GM18861 (cell line): ENCODE results near the gene THRA.

Experiments used
- ATAC-seq: cut with Tn5 transposase; IDR thresholded peaks from one replicate; pipeline ENCODE4 v1.9.1; 2021; ENCODE audit not compliant: unreplicated experiment

THRA gene

DNA sequence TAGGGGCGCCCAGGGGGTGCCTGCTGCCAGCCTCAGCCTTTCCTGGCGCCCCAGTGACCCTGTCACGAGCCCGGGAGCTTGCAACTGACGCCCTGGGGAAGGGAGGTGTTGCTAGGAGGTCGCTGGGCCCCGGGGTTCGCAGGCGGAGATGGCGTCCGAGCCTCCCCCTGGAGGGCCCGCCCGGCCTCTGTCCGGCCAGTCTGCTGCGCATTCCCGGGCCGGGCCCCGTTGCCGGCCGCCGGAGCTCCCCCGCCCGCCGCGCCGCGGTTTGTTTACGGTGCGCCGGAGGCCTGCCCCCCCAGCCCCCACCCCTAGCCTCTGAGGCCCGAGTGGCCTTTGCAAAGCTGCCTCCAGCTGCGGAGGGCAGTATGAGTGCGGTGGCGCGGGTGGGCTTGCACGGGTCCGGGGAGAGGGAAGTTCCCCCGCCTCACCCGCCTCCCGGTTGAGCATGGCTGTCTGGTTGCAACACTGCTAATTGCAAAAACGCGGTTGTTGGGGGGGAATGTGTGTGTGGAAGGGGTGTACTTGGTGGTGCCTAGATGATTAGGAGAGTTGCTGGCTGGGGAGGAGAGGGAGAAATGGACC is 514 bp downstream of the THRA start:
- no peak for ATAC-seq

DNA sequence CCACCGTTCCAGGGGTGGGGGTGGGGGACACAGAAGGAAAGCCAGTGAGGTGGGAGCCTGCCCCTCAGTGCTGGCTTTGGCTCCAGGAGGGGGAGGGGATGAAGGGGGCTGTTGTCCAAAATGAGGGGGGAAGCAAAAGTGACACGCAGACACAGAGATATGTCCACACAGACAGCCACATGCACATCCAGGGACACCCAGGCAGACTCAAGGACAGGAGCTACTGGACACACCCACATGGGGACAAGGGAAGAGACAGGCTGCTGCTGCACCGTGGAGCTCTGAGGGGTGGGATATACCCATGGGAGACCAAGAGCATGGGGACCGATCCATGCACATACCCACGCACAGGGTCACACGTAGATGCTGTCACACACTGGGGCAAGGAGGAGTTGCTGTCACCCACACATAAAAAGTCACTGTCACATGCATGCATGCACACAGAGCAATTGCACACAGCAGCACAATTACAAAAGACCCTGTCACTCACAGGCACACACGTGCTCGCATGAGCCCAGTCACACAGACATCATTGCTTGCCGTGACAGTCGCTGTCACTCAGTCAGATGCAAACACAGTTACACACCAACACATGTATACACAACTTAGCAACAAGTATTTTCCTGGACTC is 1.3 kb downstream of the THRA start:
- no peak for ATAC-seq

DNA sequence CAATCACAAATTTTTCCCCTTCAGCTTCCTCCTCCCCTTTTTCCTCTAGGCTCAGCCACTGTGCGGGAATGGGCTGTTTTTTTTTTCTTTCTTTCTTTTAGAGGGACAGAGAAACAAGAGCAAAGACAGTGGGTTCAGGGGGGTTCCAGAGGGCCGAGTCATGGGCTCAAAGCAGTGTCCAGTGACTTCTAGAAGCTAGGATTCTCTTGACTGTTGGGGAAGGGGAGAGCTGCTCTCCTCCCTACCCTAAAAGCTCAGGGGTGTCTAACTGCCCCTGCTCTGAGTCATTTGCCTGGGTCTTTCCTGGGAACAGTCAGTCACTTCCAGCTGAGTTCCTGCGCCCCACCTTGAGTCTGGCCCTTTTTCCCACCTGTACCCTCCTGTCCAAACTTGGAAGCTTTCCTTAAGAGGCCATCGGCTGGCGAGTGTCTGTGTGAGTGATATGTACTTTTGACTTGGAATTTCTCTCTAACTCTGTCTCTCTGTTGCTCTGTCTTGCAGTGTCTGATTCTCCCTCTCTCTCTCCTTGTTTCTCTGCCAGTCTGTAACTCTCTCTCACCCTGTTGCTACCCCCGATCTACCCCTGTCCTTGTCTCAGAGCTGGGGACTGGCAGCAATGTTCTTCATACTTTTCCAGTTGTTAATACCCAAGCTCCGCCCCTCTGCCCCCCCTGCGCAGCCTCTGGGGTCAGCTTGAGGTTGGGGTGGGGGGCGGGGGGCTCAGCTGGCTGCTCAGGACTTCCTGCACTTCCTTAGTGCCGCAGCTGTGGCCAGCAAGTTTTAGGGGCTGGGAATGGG is 2.4 kb downstream of the THRA start:
- ATAC-seq, result no peak

DNA sequence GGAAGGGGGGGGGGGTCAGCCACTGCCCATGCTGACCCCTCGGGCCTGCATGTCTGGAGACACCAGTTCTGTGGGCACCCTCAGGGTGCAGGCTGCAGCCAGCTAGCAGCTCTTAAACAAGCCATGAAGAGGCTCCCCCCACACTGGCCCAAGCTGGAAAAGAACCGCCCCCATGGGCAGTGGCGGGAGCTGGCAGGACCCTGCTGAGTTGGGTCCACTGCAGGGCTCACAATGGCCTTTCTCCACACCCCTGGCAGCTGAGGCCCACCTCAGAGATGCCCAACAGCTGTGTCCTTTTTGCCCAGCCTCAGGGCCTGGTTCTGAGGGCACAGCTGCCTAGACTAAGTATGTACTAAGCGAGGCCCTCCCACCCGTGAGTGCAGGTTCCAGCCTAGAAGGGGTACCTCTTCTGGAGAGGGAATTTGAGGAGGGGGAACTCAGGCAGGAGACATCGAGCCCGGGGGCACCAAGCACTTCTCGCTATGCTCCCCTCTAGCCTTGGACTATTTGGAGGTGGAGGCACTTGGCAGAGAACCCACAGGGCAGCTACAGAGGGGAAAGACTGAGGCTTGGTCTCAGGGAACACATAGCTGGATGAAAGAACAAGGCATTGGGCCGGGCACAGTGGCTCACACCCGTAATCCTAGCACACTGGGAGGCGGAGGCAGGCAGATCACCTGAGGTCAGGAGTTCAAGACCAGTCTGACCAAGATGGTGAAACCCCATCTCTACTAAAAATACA is 3.2 kb downstream of the THRA start:
- no peak for ATAC-seq

DNA sequence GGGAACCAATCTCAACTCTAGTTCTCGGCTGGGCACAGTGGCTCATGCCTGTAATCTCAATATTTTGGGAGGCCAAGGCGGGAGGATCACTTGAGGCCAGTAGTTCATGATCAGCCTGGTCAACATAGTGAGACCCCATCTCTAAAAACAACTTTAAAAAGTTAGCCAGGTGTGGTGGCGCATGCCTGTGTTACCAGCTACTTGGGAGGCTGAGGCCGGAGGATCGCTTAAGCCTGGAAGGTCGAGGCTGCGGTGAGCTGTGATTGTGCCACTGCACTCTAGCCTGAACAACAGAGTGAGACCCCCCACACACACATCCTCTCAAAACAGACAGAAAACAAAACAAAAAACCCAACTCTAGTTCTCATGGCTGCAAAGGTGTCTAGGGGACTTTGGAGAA is 4.9 kb downstream of the THRA start:
- ATAC-seq, result no peak

DNA sequence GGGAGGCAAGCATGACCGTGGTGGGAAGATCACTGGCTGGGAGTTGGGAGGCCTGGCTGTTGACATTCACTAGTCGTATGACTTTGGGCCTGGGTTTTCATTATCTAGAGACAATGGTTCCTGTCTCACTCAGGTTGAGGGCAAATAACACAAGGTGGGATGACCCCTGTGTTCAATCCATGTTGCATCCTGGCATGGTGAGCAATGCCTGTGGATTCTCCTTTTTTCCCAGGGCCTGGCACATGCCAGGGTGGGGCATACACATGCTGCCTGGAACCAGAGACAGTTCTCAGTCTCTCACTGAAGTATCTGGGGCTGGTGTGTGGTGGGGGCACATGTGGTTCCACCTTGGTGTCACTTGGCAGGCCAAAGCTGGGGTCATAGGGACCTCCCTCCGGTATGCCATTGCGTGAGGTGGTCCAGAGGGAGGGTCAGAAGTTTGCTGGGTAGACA is 5.4 kb downstream of the THRA start:
- ATAC-seq, result no peak

DNA sequence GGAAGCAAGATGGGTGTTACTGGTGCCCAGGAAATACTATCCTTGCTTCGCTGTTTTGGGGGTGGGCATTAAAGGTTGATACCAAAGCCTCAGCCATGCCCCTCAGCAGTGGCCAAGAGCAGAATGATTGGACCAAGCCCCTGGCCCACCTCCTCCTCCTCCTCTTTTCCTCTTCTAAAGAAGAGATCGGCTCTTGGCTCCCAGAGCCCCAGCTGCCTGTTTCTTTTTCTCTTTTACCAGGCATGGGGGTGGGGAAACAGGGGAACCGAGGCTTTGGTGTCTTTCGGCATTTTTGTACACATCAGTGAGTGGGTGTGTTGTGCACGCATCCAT is 5.8 kb downstream of the THRA start:
- no peak for ATAC-seq

DNA sequence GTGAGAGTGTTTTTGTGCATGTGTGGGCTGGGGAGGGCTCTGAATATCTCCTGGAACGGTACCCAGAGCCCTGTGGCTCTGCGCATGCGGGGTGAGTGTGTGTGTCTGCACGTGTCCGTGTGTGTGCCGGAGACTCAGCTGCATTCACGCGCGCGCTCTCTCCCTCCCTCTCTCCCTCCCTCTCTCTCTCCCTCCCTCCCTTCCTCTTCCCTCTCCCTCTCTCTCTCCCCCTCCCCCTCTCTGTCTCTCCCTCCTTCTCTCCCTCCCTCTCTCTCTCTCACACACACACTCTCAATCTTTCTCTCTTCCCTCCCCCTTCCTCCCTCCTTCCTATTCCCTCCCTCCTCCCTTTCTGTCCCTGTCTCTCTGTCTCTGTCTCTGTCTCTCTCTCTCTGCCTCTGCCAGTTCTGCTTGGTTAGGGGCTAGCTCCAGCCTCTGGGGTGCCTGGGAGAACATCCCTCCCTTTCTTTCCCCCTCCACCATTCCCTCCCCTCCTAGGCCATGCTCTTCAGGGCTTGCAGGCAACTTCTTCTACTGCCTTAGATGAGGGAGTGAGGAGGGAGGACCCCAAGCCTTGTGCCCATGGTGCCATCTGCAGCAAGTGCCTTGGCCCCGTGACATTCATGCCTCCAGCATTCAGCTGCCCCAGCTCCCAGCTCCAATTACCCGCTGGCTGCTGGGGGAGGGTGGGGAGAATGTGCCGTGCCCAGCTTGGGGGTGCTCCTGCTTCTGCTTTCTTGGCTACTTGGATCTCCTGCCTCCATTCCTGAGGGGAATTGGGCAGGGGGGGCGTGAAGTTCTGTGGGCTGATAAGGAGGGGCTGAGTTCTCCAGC is 6.4 kb downstream of the THRA start:
- ATAC-seq, result no peak

DNA sequence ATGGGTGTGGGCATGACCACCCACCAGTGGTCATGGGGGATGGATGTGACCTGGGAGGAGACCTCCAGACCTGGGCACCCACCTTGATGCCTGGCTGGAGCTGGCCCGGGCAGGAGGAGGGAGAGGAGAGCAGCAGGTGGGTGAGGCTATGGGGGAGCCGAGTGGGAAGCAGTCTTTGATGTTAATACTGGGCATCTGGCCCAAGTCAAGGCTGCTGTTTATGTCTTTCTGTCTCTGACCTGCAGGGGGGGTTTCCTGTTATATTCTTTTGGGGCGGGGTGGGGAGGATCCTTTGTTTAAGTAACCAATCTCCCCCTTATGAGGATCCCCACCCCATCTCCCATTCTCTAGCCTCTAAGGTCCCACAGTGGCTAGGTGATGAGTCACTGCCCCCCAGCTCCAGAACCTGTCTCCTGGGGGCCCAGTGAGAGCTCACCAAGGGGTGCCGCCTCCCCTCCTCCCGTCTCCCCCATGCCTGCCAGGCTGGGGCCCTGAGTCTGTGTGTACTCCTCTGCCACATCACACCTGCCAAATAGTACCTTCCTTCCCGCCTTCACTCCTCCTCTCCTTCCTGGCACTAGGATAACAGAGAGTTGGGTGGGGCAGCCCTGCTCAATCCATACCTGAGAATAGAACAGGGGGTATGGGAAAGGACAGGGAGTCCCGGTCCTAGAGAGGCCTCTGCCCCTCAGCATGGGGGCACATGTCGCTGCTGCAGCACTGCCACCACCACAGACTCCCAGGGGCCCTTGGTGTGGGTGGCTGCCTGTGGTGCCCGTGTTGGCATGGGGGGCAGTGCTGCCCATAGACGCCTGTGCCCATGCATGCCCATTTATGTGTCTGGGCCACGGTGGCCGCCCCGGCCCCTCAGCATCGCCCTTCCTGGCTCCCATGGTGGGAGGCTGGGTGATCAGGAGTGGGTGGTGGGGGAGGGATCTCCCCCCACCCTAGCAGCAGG is 7.3 kb downstream of the THRA start:
- ATAC-seq, result no peak

DNA sequence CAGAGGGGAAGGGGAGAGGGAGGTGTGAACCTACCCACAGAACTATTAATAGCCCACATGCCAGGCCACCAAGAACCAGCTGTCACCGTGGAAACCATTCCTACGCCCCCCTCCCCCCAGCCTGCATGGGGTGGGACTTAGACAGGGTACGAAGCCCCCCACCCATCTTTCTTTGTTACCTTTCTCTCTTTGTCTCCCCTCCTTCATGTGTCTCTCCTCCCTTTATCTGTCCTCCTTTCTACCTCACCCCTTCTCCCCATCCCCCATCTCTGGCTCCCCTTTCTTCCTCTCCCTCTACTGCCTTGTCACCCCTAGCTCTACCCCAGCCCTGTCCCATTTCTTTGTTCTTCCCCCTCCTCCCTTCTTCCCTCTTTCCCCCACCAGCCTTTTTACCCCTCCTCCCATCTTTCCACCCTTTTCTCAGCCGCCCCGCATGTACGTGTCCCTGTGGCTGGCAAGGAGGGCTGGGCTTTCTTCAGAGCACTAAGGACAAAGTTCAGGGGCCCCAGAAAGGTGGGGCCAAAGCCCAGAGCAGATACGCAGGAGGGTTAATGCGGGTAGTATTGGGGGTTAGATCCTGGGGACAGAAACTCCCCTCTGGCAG is 8.0 kb downstream of the THRA start:
- ATAC-seq, result no peak

DNA sequence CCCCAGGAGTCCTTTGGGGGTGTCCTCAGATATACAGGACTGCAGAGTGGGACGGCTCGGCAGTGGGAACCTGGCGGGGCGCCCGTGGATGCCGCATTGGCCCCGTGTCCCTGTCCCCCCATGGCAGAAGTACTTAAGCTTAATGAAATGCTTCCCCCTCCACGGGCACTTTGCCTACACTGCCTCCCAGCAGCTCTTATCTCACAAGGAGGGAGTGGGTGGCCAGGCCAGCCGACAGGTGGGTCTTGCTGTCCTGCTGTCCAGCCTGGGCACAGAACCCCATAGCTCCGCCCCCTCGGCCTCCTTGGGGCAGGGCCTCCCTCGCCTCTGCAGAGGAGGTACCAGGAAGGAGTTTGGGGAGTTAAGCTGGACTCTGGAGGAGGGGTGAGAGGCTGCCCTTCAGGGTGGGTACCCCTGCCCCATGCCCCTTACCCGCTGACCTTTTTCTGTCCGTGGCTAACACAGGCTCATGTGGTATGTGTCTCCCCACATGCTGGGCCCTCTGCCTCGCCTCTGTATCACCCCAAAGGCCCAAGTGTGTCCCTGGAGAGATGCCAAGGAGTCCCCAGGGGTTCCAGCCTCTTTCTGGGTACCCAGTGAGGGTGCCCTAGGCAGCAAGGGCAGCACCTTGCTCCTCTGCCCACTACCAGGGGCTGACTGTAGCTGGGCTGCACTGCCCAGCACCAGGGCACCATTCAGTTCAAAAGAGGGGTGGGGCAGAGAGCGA is 8.7 kb downstream of the THRA start:
- ATAC-seq, result no peak

DNA sequence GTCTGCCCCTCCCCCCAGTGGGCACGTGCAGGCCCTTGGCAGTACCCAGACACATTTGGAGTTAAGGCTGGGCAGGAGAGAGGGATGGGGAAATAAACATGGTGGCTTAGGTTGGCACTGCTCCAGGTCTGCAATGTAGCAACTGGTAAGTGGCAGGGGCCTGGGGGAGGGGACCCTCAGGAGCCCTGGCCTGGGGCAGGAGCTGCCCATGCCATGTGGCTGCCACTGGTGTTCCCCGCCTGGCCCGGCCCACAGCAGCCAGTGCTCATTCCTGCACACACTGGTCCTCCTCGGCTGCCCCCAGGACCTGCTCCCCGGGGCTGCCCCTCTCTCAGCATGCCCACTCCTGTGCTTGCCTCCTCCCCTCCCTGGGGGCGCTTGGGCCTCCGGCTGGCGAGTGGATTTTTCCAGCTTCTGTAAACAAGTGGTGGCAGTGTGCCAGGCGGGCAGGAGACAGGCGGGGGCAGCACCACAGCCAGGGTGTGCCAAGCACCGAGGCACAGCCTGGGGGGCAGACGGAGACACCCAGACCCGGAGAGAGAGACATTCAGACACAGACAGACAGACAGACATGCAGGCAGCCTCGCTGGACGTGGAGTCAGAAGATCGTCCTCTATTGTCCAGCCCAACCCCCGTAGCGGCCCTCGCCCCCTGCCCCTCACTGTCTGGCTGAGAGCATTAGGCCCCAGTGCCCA is 9.4 kb downstream of the THRA start:
- ATAC-seq, result no peak

DNA sequence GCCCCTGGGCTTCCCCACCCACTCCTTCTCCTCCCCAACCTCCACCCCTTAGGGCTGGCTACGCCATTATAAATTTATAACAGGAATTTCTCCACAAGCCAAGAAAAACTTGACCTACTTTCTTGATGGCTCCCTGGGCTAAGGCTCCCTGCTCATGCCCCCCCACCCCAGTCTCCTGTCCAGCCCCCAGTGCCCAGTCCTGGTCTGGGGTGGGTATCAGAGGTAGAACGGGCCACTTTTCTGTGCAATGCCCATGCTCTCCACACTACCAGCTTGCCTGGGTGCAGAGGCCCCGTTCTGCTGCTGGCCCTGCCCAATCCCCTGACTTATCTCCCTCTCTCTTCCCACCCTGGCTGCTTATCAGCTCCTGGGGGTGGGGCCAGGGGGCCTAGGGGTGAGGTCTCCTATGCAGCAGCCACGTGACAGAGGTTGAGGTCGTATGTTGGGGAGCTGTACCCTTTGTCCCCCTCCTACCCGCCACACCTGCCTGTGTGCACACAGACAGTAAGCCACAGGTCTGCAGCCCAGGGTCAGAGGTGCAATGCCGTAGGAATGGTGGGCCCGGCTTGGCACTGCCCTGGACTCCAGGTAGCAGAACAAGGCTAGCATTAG is 10.1 kb downstream of the THRA start:
- no peak for ATAC-seq

DNA sequence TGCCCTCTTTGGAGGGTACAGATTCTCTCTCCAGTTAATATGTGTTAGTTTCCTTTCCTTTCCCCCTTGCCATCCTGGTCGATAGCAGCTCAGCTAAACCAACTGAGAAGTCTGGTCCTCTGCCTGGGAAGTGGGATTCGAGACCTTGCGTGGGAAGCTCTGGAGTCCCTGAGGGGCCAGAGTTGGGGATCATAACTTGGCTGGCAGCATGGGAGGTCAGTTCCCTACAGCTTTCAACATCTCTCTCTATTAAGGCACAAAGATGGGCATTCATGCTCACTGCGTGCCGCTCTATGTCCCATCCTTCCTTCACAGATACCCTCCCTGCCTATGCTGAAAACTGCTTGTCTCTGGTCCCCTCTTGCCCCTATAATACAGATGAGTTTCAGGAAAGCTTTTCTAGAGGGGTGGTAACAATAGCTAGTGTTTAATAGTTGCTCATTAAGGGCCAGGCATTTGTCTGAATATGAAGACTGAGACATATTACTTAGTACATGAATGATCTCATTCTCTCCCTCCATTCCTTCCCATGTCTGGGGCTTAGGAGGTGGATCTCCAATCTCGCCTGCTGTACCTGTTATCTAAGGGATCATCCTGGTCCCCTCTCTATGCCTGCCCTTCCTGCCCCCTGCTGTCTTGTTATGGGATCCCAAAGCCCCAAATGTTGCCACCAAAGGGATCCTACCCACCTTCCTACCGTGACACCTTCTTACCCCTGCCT is 10.8 kb downstream of the THRA start:
- no peak for ATAC-seq

DNA sequence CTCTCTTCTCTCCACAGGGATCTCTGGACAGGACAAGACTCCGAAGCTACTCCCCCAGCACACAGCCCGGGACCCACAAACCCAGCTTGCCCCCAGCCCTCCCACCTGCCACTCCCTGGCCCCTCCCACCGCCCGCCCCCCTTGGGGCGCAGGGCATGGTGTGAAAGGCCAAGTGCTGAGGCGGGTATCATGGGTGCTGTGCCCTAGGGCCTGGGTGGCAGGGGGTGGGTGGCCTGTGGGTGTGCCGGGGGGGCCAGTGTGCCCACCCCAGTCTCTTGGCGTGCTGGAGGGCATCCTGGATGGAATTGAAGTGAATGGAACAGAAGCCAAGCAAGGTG is 11.4 kb downstream of the THRA start:
- no peak for ATAC-seq

DNA sequence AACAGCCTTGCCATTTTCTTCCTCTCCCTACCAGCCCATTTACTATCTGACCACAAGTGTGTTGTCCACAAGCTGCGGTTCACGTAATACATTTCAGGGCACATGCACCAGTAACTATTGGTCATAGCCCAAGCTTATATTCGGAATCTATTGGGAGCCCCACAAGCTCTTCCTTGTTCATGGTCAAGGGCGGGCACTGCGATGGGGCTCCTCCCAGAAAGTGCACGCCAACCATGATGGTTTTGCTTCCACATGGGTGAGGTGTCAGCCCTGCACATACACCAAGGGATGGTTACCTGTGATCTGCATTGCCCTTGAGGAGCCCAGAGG is 12.1 kb downstream of the THRA start:
- no peak for ATAC-seq

DNA sequence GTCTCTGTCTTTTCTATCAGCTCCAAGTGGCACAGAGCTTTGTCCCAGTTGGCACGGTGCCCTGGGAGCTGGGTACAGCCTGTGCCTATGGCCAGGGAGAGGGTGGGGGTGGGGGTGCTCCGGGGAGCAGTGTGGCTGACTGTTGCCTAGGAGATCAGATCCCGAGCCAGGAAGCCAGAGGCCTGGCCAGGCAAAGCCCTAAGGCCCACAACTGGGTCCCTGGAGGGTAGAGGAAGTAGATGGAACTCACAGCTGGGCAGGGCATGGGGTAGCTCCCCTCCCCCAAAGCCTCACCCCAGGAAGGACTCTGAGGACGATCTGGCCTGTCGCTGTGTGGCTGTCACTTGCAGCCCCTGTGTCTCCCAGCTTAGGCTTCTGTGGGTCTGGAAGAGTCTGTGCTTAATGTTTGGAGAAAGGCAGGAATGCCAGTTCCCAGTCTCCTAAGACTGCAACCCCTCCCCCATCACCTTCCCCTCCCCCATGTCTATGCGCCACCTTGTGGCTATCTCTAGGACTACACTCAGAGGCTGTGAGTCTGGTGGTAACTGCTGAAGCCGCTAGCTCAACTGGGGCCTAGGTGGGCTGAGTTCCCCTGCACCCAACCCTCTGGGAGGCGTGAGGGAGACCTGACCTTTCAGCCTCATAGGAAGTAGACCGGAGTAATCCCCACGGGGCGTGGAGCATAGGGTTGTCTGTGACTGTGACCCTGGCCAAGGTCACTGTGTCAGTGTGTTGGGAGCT is 12.6 kb downstream of the THRA start:
- ATAC-seq, result no peak
